ENCODE data around the gene EMP3.

DNA sequence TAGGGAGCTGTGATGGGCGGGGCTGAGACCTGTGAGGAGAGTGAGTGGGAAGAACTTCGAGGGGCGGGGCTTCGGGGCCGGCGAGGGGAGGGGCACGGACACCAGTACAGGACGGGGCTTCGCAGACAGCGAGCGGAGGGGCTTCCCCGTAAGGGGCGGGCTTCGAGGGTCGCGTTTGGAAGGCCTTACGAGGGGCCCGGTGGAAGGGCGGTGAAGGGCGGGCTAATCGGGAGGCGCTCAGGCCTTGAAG, 4.1 kb upstream of the EMP3 start:
- TF ChIP-seq EZH2phosphoT487 (IDR thresholded peaks at IDR 0.05; ENCODE audit: low read depth, severe bottlenecking, unreplicated experiment) (no peak), EZH2 (IDR thresholded peaks at IDR 0.05; ENCODE audit: borderline replicate concordance) (no peak)
